ENCODE data around the gene ACR.

DNA sequence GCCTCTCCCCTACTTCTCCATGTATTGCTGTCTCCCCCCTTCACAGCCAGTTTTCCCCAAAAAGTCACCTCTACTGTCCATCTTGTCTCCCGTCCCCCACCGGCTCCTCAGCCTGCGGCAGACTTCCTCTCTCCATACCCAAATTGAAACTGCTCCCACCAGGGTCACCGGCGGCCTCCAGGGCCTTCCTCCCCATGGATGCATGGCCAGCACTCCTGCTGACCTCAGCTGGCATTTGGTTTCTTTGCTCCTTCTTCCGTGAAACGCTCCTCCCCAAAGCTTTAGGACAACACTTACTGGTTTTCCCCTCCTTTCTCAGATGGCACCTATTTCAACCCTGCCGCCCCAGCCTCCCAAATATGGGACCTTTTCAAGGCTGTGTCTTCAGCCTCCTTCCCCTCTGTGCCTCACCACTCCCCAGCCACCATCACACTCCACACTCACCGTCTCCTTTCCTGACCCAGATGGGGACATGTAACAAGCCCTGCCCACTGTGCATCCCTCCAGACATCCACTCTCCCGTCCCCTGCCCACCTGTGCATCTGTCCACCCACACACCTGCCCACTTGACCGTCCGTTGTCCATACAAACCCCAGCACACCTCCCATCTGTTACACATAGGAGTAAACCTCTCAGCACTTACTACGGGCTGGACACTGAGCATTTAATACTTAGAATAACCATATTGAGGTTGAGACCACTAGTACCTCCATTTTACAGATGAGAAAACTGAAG is 21.5 kb upstream of the ACR start:
- TF ChIP-seq YY1 (IDR thresholded peaks at IDR 0.05; ENCODE audit: insufficient read depth, insufficient read length) (no peak), ZNF274 (IDR thresholded peaks at IDR 0.05; ENCODE audit: low read depth, low read length) (no peak), SUZ12 (IDR thresholded peaks at IDR 0.05; ENCODE audit: extremely low read depth, insufficient read depth, insufficient read length) (no peak)

Data from NT2/D1 (cell line).